BE2C (cell line): ENCODE measurements around the gene NEURL1.
A peak's percentile ranks its signal among the peaks of the same experiment; 100 is the strongest.

Experiments used
- DNase-seq: peaks from one replicate; pipeline ENCODE4 v3.0.0-alpha.2; 2020
- H3K27me3 ChIP-seq: fragments of 250-450 bp; sonication (Bioruptor Pico); 2 replicates; pipeline ENCODE4 v1.5.1; 2020; ENCODE audit warnings: mild to moderate bottlenecking
- H3K36me3 ChIP-seq: fragments of 250-450 bp; sonication (Bioruptor Pico); 2 replicates; pipeline ENCODE4 v1.5.1; 2020; ENCODE audit warnings: mild to moderate bottlenecking
- H3K4me1 ChIP-seq: fragments of 250-450 bp; sonication (Bioruptor Pico); 2 replicates; pipeline ENCODE4 v1.5.1; 2020
- H3K4me3 ChIP-seq: 2 replicates; pipeline ENCODE4 v1.5.1; 2011; ENCODE audit warnings: low read depth, low read length
- H3K9me3 ChIP-seq: fragments of 250-450 bp; sonication (Bioruptor Pico); 2 replicates; pipeline ENCODE4 v1.5.1; 2020
- TF ChIP-seq, protein P1 (sequence below): IDR thresholded peaks from 2 replicates; pipeline ENCODE4 v1.5.1; 2012; ENCODE audit warnings: mild to moderate bottlenecking, low read depth, low read length

The NEURL1 gene

DNA sequence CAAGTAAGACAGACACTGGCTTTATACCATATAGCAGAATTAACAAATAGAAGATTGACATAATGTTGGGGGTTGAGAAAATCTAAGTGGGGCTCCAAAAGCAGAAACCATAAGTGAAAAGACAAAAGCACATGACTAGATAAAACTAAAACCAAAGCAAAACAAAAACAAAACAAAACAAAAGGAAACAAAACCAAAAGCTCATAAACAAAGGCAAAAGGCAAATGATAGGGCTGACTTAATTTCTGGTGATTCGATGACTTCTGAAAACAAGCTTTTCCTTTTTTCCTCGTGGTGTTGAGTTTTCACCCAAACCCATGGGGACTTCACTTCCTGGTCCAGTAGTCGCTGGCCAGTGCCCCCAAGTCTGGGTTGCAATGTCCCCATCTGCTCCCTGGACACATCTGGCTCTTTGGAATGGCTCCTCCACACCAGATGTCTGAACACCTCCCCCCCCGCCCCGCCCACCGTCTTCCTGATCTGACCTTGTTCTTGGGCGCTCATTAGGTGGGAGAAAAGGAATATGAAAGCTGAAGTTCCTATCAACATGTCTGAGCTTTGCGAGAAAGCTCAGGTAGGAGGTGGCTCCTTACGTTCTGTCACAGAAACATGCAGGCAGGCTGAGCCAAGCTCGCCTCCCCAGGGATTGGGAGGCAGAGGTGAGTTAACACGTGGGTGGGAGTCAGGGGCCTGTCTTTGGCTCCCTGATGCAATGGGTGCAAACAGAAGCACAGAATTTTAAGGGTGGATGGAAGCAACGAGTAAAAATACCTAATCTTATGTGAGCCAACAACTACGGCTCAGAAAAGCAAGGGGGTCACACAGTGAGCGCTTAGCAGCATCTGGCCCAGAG lies 121.0 kb downstream of the NEURL1 start:
- peaks cover 28% of the 10 kb centered on the region for H3K4me1 ChIP-seq
- H3K4me3 ChIP-seq: no peak overlapping the region
- H3K27me3 ChIP-seq: no peaks in the 10 kb centered on the region
- DNase-seq: no peak
- no peaks in the 10 kb centered on the region for H3K9me3 ChIP-seq
- TF ChIP-seq, protein P1, sequence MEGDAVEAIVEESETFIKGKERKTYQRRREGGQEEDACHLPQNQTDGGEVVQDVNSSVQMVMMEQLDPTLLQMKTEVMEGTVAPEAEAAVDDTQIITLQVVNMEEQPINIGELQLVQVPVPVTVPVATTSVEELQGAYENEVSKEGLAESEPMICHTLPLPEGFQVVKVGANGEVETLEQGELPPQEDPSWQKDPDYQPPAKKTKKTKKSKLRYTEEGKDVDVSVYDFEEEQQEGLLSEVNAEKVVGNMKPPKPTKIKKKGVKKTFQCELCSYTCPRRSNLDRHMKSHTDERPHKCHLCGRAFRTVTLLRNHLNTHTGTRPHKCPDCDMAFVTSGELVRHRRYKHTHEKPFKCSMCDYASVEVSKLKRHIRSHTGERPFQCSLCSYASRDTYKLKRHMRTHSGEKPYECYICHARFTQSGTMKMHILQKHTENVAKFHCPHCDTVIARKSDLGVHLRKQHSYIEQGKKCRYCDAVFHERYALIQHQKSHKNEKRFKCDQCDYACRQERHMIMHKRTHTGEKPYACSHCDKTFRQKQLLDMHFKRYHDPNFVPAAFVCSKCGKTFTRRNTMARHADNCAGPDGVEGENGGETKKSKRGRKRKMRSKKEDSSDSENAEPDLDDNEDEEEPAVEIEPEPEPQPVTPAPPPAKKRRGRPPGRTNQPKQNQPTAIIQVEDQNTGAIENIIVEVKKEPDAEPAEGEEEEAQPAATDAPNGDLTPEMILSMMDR: no peak
- H3K36me3 ChIP-seq: peaks cover 11% of the 10 kb centered on the region; the same call in 1 of the 2 replicates

DNA sequence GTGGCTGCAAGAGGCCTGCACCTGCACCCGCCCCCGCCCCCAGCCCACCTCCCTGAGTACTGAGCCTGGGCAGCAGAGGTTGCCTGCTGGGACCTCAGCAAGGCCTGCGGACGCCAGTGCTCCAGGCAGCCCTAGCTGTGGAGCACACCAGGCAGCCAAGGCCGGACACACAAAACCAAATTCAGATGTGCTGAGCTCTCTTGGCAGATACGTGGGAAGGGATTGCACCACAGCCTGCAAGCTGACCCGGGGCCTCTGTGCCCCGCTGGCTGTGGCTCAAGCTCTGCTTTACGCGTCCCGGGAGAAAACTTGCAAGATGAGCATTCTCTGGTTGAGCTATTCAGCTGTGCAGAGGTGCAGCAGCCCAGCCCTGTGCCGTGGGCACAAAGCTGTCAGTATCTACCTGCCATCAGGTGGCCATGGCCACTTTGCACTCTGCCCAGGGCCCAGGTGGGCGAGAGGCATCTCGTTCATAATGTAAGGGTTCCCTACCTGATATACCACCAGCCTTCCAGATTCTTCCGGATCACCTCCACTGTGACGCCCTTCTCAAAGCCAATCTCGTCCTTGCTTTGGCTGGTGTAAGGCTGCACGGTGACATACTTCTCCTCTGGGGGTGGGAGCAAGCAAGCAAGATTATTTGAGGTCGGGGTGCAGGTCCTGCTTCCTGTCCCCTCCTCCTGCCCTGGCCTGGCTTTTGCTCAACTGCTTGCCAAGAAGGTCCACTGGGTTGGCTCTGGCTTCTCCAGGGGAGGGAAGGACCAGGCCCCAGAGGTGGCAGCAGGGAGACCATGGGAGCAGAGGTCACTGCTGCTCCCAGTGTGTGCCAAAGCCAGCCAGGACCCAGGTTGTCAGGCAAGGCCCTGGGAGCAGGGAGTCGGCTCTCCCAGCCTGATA lies 123.4 kb downstream of the NEURL1 start:
- H3K4me1 ChIP-seq: peaks cover 32% of the 10 kb centered on the region
- no peak overlapping the region for H3K4me3 ChIP-seq
- H3K36me3 ChIP-seq: peaks cover 8% of the 10 kb centered on the region; the same call in 1 of the 2 replicates
- no peaks in the 10 kb centered on the region for H3K27me3 ChIP-seq
- no peak for DNase-seq
- no peaks in the 10 kb centered on the region for H3K9me3 ChIP-seq
- TF ChIP-seq, protein P1: no peak

DNA sequence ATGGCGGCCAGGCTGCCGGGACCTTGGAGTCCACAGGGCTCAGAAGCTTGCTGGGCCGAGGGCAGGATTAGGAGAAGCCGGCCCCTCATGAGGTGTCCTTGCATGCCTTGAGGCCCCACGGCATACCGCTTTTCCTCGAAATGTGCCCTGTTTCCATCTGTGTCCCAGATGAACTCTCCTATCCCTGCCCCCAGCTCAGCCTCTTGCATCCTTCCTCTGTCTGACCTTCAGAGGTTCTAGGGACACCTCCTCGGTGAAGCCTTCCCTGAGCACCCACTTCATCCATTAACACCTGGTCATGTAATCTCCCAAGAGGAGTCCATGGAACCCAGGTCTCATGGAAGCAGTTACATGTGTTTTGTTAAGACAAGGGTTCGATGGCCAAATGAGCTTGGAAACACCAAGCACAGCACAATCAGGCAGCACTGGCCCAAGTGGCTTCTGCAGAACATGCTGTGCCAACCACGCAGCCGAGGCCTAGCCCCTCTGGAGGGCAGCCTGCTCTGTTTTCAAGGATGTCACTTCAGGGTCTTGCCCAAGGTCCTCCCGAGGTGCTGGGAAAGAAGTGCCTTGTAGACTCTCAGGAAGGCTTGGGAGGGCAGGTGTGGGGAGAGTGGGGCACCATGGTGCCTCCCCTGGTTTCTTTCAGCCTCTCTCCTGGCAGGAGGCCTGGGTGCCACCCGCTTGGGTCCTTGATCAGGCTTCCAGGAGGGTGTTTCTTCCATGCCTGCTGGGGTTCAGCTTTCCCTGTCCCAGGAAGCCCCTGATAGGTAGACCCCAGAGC lies 124.3 kb downstream of the NEURL1 start:
- peaks cover 8% of the 10 kb centered on the region; the same call in 1 of the 2 replicates for H3K36me3 ChIP-seq
- TF ChIP-seq, protein P1: no peak
- H3K9me3 ChIP-seq: no peaks in the 10 kb centered on the region
- no peaks in the 10 kb centered on the region for H3K27me3 ChIP-seq
- no peak for DNase-seq
- H3K4me3 ChIP-seq: no peak overlapping the region
- H3K4me1 ChIP-seq: peaks cover 32% of the 10 kb centered on the region

DNA sequence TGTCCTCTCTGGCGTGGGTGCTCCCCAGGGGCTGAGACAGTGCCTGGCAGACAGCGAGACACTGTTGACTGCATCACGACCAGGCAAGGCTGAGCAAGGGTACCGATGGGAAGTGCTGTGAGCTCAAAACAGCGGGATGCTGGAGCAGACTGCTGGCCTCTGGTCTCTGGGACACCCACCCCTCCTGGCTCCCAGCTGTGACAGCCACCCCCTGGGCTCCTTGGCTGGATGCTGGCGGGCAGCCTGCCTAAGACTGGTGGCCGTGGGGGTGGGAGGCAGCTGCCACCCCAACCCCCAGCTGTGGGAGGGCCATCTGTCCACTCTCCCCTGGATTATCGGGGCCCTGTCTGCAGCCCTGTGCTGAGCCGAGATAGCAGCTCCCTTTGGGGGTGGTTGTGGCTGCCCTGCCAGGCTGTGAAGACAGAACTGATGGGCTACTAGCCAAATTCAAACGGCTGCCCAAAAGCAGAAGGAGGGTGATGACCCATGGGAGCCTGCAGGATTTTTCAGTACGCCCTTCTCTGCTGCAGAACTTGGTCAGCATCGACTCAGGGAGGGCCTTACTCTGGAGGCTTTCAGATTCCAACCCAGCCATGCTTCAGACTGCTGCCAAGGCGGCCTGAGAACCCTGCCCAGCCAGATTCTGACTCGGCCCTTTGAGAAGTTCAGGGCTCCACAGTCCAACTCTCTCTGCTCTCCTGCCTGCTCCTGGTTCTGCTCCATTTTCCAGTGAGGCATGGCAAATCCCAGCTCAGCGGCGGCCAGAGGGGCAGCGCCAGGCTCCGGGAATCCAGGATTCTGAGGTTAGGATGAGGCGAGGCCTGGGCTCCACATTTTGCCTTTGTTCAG lies 125.3 kb downstream of the NEURL1 start:
- TF ChIP-seq, protein P1: no peak
- Histone ChIP-seq H3K4me1 (peaks cover 32% of the 10 kb centered on the region), H3K27me3 (no peaks in the 10 kb centered on the region), H3K36me3 (peaks cover 8% of the 10 kb centered on the region; the same call in 1 of the 2 replicates), H3K9me3 (no peaks in the 10 kb centered on the region), H3K4me3 (peak overlapping the region; percentile 4; the same call in 1 of the 2 replicates)
- DNase-seq: peak; percentile 83
